Osteoblast (primary cell): ENCODE data around the gene IGFBP7. TPM values are rescaled to one million over a fixed set of nuclear protein-coding genes. Genes with fewer than 3 reads are reported as not detected.
A peak's percentile ranks its signal among the peaks of the same experiment; 100 is the strongest.

Experiments
- DNase-seq: peaks from one replicate; pipeline ENCODE4 v3.0.0; 2011; ENCODE audit warnings: low spot score, mixed read lengths; ENCODE audit not compliant: insufficient read length; ENCODE audit errors: missing footprints
- H2AFZ ChIP-seq: 2 replicates; pipeline ENCODE4 v1.6.0; 2011; ENCODE audit warnings: mild to moderate bottlenecking, low read length
- H3K27ac ChIP-seq: 2 replicates; pipeline ENCODE4 v1.5.1; 2011; ENCODE audit warnings: mild to moderate bottlenecking, low read depth, low read length, moderate library complexity
- H3K27me3 ChIP-seq: 2 replicates; pipeline ENCODE4 v1.6.0; 2012; ENCODE audit warnings: mild to moderate bottlenecking, control low read depth, inconsistent platforms, low read length, moderate library complexity; ENCODE audit not compliant: insufficient read depth
- H3K36me3 ChIP-seq: 2 replicates; pipeline ENCODE4 v1.5.1; 2011; ENCODE audit warnings: mild to moderate bottlenecking, low read length, control low read depth, moderate library complexity; ENCODE audit not compliant: insufficient read depth
- H3K4me1 ChIP-seq: 2 replicates; pipeline ENCODE4 v1.5.1; 2011; ENCODE audit warnings: mild to moderate bottlenecking, low read length, control low read depth, moderate library complexity; ENCODE audit not compliant: insufficient read depth
- H3K4me2 ChIP-seq: 2 replicates; pipeline ENCODE4 v1.6.0; 2011; ENCODE audit warnings: mild to moderate bottlenecking, low read length; ENCODE audit not compliant: insufficient read depth
- H3K4me3 ChIP-seq: fragments of 200-600 bp; sonication (generic); 3 replicates; pipeline ENCODE4 v1.5.1; 2012; ENCODE audit warnings: mild to moderate bottlenecking, low read length, inconsistent platforms; ENCODE audit not compliant: insufficient read depth
- H3K79me2 ChIP-seq: 2 replicates; pipeline ENCODE4 v1.6.0; 2012; ENCODE audit warnings: mild to moderate bottlenecking, low read length, control low read depth, inconsistent platforms; ENCODE audit not compliant: insufficient read depth
- H3K9me3 ChIP-seq: 2 replicates; pipeline ENCODE4 v1.5.1; 2011; ENCODE audit warnings: low read depth, low read length, control low read depth
- H4K20me1 ChIP-seq: 2 replicates; pipeline ENCODE4 v1.6.0; 2012; ENCODE audit warnings: mild to moderate bottlenecking, low read length, control low read depth; ENCODE audit not compliant: insufficient read depth
- total RNA-seq: library from RNA; depleted of rRNA; stranded (reverse); fragments of >200 nt; gene quantifications from 2 replicates; pipeline ENCODE4 v1.2.3, GENCODE V29; 2012
- TF ChIP-seq, protein P1 (sequence below): IDR thresholded peaks from 2 replicates; pipeline ENCODE4 v1.5.1; 2011; ENCODE audit warnings: mild to moderate bottlenecking, low read depth, low read length, moderate library complexity; ENCODE audit errors: extremely low read depth

IGFBP7 gene
- total RNA-seq, 1 donor = 715 TPM

DNA sequence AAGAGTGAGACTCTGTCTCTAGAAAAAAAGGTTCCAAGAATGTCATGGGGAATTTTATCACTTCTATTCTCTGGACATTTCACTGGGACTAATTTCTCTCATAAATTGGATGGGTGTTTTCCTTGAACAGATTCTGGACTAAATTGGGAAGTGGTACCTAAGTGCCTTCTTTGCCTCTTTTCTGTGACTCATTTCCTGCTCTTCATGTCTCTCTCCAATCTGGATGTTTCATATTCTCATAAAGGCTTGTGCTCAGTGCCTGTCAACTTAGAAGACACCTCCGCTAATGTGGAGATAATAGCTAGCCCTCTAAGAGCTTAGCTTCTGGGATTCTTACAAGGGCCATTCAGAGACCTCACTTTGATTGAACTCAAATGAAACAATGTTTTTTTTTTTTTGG lies 38.0 kb upstream of the IGFBP7 start:
- Histone ChIP-seq H4K20me1 (no peaks in the 10 kb centered on the region), H3K4me2 (peak overlapping the region; percentile 19), H3K9me3 (no peaks in the 10 kb centered on the region), H3K4me3 (no peak overlapping the region), H3K27ac (peak overlapping the region; percentile 89), H3K27me3 (no peaks in the 10 kb centered on the region), H3K36me3 (no peaks in the 10 kb centered on the region), H2AFZ (no peak overlapping the region), H3K4me1 (peaks cover 46% of the 10 kb centered on the region), H3K79me2 (no peaks in the 10 kb centered on the region)
- no peak for DNase-seq
- TF ChIP-seq, protein P1, sequence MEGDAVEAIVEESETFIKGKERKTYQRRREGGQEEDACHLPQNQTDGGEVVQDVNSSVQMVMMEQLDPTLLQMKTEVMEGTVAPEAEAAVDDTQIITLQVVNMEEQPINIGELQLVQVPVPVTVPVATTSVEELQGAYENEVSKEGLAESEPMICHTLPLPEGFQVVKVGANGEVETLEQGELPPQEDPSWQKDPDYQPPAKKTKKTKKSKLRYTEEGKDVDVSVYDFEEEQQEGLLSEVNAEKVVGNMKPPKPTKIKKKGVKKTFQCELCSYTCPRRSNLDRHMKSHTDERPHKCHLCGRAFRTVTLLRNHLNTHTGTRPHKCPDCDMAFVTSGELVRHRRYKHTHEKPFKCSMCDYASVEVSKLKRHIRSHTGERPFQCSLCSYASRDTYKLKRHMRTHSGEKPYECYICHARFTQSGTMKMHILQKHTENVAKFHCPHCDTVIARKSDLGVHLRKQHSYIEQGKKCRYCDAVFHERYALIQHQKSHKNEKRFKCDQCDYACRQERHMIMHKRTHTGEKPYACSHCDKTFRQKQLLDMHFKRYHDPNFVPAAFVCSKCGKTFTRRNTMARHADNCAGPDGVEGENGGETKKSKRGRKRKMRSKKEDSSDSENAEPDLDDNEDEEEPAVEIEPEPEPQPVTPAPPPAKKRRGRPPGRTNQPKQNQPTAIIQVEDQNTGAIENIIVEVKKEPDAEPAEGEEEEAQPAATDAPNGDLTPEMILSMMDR = no peak

- no peaks in the 10 kb centered on the region for H3K9me3 ChIP-seq
- H3K36me3 ChIP-seq = no peaks in the 10 kb centered on the region
- TF ChIP-seq, protein P1 = no peak
- H3K79me2 ChIP-seq = no peaks in the 10 kb centered on the region
- H3K27me3 ChIP-seq = no peaks in the 10 kb centered on the region
- peak overlapping the region; percentile 18 for H3K4me2 ChIP-seq
- peak; percentile 76 for DNase-seq
- H2AFZ ChIP-seq = no peak overlapping the region
- no peak overlapping the region for H3K4me3 ChIP-seq
- H4K20me1 ChIP-seq = no peaks in the 10 kb centered on the region
- H3K4me1 ChIP-seq = peaks cover 46% of the 10 kb centered on the region
- H3K27ac ChIP-seq = peak overlapping the region; percentile 89
These were observed 37.3 kb upstream of the IGFBP7 start for GRCh38 chr4:57147335-57148060.

DNA sequence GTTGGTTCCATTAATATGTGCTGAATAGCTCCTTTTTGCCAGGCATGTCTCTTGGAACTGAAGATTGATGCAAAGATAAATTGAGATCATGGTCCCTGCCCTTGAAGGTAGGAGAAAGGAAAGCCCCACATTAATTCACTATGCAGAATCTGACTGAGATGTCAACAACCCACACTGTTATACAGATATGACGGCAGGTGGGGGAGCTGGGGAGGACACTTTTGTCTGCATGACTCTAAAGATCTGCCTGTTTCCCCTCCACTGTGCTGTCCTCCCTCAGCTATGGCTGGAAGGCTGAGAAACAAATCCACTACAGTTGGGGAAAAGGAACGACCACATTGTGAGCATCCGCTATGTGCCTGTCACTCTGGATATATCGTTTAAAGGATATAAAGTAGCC lies 36.3 kb upstream of the IGFBP7 start:
- Histone ChIP-seq H3K79me2 (no peaks in the 10 kb centered on the region), H2AFZ (no peak overlapping the region), H3K4me2 (no peak overlapping the region), H3K36me3 (no peaks in the 10 kb centered on the region), H3K4me3 (no peak overlapping the region), H3K27ac (peak overlapping the region; percentile 89), H3K4me1 (peaks cover 46% of the 10 kb centered on the region), H4K20me1 (no peaks in the 10 kb centered on the region), H3K9me3 (no peaks in the 10 kb centered on the region), H3K27me3 (no peaks in the 10 kb centered on the region)
- DNase-seq = no peak
- TF ChIP-seq, protein P1 = no peak

DNA sequence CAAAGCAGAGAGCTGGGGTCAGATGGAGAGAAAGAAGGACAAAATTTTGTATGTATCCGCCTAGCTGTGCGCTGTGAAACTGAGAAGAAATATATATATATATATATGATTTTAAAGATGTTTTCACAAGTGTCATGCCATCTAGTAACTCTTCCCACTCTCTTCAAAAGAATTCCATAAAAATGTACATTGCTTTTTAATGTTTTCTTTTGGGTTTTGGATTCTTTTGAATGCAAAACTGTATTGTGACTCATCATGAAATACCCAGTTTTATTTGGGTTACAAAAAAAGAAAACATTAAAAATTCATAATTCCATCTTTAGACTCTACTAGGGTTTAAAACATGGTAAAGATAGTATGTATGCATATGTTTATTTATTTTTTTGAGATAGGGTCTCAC lies 34.3 kb upstream of the IGFBP7 start:
- peaks cover 42% of the 10 kb centered on the region for H3K4me1 ChIP-seq
- no peaks in the 10 kb centered on the region for H3K79me2 ChIP-seq
- no peak overlapping the region for H2AFZ ChIP-seq
- no peaks in the 10 kb centered on the region for H4K20me1 ChIP-seq
- H3K4me2 ChIP-seq = peak overlapping the region; percentile 34
- peak; percentile 77 for DNase-seq
- no peak overlapping the region for H3K4me3 ChIP-seq
- H3K27me3 ChIP-seq = no peaks in the 10 kb centered on the region
- TF ChIP-seq, protein P1 = no peak
- H3K36me3 ChIP-seq = no peaks in the 10 kb centered on the region
- H3K27ac ChIP-seq = peak overlapping the region; percentile 55
- no peaks in the 10 kb centered on the region for H3K9me3 ChIP-seq
